ENCODE data around the gene QSOX1.

QSOX1 gene

DNA sequence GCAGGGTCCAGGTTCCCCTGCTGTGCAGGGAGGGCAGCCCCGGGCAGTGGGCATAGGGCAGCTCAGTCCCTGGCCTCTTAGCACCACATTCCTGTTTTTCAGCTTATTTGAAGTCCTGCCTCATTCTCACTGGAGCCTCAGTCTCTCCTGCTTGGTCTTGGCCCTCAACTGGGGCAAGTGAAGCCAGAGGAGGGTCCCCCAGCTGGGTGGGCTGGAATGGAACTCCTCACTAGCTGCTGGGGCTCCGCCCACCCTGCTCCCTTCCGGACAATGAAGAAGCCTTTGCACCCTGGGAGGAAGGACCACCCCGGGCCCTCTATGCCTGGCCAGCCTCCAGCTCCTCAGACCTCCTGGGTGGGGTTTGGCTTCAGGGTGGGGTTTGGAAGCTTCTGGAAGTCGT, 42.6 kb downstream of the QSOX1 start:
- no peak overlapping the region for H3K4me2 ChIP-seq (ENCODE audit: low read length)
- no peaks in the 10 kb centered on the region for H3K27me3 ChIP-seq (ENCODE audit: control insufficient read depth, low read length)
- no peaks in the 10 kb centered on the region for H4K20me1 ChIP-seq (ENCODE audit: control insufficient read depth, insufficient read depth, low read depth, low read length)
- H3K4me3 ChIP-seq (ENCODE audit: low read length) = no peak overlapping the region
- no peaks in the 10 kb centered on the region for H3K79me2 ChIP-seq (ENCODE audit: control insufficient read depth, low read length)
- H3K4me1 ChIP-seq (ENCODE audit: control insufficient read depth, low read length) = no peaks in the 10 kb centered on the region
- H3F3A ChIP-seq (ENCODE audit: control insufficient read depth, insufficient read depth) = no peaks in the 10 kb centered on the region
- H3K9me3 ChIP-seq (ENCODE audit: control insufficient read depth, insufficient read depth, low read length) = no peaks in the 10 kb centered on the region
- TF ChIP-seq CTCF (IDR thresholded peaks at IDR 0.05; ENCODE audit: low read depth, low read length, poor library complexity, severe bottlenecking) (no peak), EZH2phosphoT487 (IDR thresholded peaks at IDR 0.05; ENCODE audit: borderline replicate concordance, low read length) (no peak)
- no peaks in the 10 kb centered on the region for H3K36me3 ChIP-seq (ENCODE audit: control insufficient read depth, low read length)
- H3K27ac ChIP-seq (ENCODE audit: low read depth, low read length) = no peak overlapping the region
- no peaks in the 10 kb centered on the region for H3K9me2 ChIP-seq (replicated peaks; ENCODE audit: control insufficient read depth, low read length)

DNA sequence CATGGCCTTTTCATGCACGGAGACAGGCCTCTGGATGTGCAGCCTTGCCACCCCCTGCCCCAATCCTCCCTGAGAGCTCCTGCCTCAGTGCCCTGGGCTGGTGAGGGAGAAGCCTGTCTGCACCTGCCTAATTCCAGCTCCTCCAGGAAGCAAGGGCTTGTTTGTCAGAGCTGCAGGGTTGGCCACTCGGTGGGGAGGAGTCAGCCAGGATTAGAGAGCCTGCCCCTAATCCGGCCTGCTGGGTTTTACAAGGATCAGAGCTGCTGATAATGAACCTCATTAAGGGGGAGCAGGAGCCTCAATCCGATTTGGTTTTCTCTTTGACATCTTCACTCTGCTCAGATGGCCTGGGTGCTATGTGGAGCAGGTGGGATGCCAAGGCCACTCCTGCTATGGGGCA, 43.5 kb downstream of the QSOX1 start:
- H3K9me3 ChIP-seq (ENCODE audit: control insufficient read depth, insufficient read depth, low read length) = no peaks in the 10 kb centered on the region
- no peaks in the 10 kb centered on the region for H3K36me3 ChIP-seq (ENCODE audit: control insufficient read depth, low read length)
- H4K20me1 ChIP-seq (ENCODE audit: control insufficient read depth, insufficient read depth, low read depth, low read length) = no peaks in the 10 kb centered on the region
- no peaks in the 10 kb centered on the region for H3F3A ChIP-seq (ENCODE audit: control insufficient read depth, insufficient read depth)
- no peaks in the 10 kb centered on the region for H3K4me1 ChIP-seq (ENCODE audit: control insufficient read depth, low read length)
- H3K27me3 ChIP-seq (ENCODE audit: control insufficient read depth, low read length) = no peaks in the 10 kb centered on the region
- no peak overlapping the region for H3K27ac ChIP-seq (ENCODE audit: low read depth, low read length)
- H3K9me2 ChIP-seq (replicated peaks; ENCODE audit: control insufficient read depth, low read length) = no peaks in the 10 kb centered on the region
- H3K4me2 ChIP-seq (ENCODE audit: low read length) = no peak overlapping the region
- H3K79me2 ChIP-seq (ENCODE audit: control insufficient read depth, low read length) = no peaks in the 10 kb centered on the region
- TF ChIP-seq CTCF (IDR thresholded peaks at IDR 0.05; ENCODE audit: low read depth, low read length, poor library complexity, severe bottlenecking) (no peak), EZH2phosphoT487 (IDR thresholded peaks at IDR 0.05; ENCODE audit: borderline replicate concordance, low read length) (no peak)
- H3K4me3 ChIP-seq (ENCODE audit: low read length) = no peak overlapping the region

DNA sequence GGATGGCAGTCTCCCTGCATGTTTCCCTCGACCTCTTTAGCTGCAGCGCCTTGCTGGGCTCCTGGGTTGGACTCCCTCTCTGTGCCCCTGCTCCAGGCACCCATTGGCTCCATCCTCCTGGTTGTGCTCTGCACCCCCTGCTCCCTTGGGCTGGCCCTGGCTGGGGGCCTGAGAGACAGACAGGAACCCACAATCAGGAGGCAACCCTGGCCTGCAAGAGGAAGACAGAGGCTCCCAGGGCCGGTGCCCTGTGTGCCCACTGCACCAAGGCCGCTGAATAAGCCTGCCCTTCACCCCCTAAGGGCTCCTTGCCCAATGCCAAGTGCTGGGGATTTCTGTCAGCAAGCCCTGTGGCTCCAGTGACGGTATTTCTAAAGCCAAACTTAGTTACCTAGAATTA, 43.9 kb downstream of the QSOX1 start:
- no peaks in the 10 kb centered on the region for H3K79me2 ChIP-seq (ENCODE audit: control insufficient read depth, low read length)

More for the DNA sequence above, 43.9 kb downstream of the QSOX1 start:
- no peak for TF ChIP-seq CTCF (IDR thresholded peaks at IDR 0.05; ENCODE audit: low read depth, low read length, poor library complexity, severe bottlenecking)
- TF ChIP-seq EZH2phosphoT487 (IDR thresholded peaks at IDR 0.05; ENCODE audit: borderline replicate concordance, low read length) = no peak
- Histone ChIP-seq H3K27me3 (ENCODE audit: control insufficient read depth, low read length) (no peaks in the 10 kb centered on the region), H4K20me1 (ENCODE audit: control insufficient read depth, insufficient read depth, low read depth, low read length) (no peaks in the 10 kb centered on the region), H3K9me2 (replicated peaks; ENCODE audit: control insufficient read depth, low read length) (no peaks in the 10 kb centered on the region), H3K36me3 (ENCODE audit: control insufficient read depth, low read length) (no peaks in the 10 kb centered on the region), H3F3A (ENCODE audit: control insufficient read depth, insufficient read depth) (no peaks in the 10 kb centered on the region), H3K9me3 (ENCODE audit: control insufficient read depth, insufficient read depth, low read length) (no peaks in the 10 kb centered on the region), H3K4me2 (ENCODE audit: low read length) (no peak overlapping the region), H3K4me1 (ENCODE audit: control insufficient read depth, low read length) (no peaks in the 10 kb centered on the region), H3K27ac (ENCODE audit: low read depth, low read length) (no peak overlapping the region), H3K4me3 (ENCODE audit: low read length) (no peak overlapping the region)
